Astrocyte (in vitro differentiated cells and primary cell): ENCODE results near the gene PGC. TPM values are rescaled to one million over a fixed set of nuclear protein-coding genes. Genes with fewer than 3 reads are reported as not detected.

Source experiments
- DNase-seq: peaks from one replicate; pipeline ENCODE4 v3.0.0-alpha.2; 2010; ENCODE audit warnings: low read depth
- FAIRE-seq: peaks from 2 replicates; lab custom pipeline; 2011; peaks lifted over from hg19 to GRCh38; lab: Jason Lieb, UNC
- H2AFZ ChIP-seq: 2 replicates; pipeline ENCODE4 v1.6.0; 2012; ENCODE audit warnings: low read depth, low read length, inconsistent platforms
- H3K27ac ChIP-seq: 2 replicates; pipeline ENCODE4 v1.5.1; 2011; ENCODE audit warnings: low read depth, low read length, inconsistent platforms
- H3K27me3 ChIP-seq: 2 replicates; pipeline ENCODE4 v1.6.0; 2011; ENCODE audit warnings: low read length, inconsistent platforms; ENCODE audit not compliant: insufficient read depth
- H3K36me3 ChIP-seq: 2 replicates; pipeline ENCODE4 v1.5.1; 2011; ENCODE audit warnings: low read length, inconsistent platforms; ENCODE audit not compliant: insufficient read depth
- H3K4me1 ChIP-seq: 2 replicates; pipeline ENCODE4 v1.5.1; 2011; ENCODE audit warnings: low read length, inconsistent platforms; ENCODE audit not compliant: insufficient read depth
- H3K4me2 ChIP-seq: 2 replicates; pipeline ENCODE4 v1.6.0; 2012; ENCODE audit warnings: low read length, inconsistent platforms
- H3K4me3 ChIP-seq: 2 replicates; pipeline ENCODE4 v1.5.1; 2011; ENCODE audit warnings: low read depth, mild to moderate bottlenecking, low read length, inconsistent platforms; ENCODE audit not compliant: insufficient read depth
- H3K79me2 ChIP-seq: 2 replicates; pipeline ENCODE4 v1.6.0; 2012; ENCODE audit warnings: mild to moderate bottlenecking, low read length, inconsistent platforms; ENCODE audit not compliant: insufficient read depth
- H3K9ac ChIP-seq: 2 replicates; pipeline ENCODE4 v1.6.0; 2012; ENCODE audit warnings: mild to moderate bottlenecking, low read length, inconsistent platforms
- H3K9me3 ChIP-seq: 2 replicates; pipeline ENCODE4 v1.5.1; 2012; ENCODE audit warnings: low read depth, mild to moderate bottlenecking, low read length, inconsistent platforms; ENCODE audit not compliant: insufficient read depth
- H4K20me1 ChIP-seq: 2 replicates; pipeline ENCODE4 v1.6.0; 2012; ENCODE audit warnings: low read length, inconsistent platforms; ENCODE audit not compliant: insufficient read depth
- H3K27ac Mint-ChIP-seq: one replicate; pipeline ENCODE4 v1.8.0; 2021; ENCODE audit warnings: mild to moderate bottlenecking, mixed read lengths; ENCODE audit not compliant: unreplicated experiment
- H3K27me3 Mint-ChIP-seq: one replicate; pipeline ENCODE4 v1.8.0; 2021; ENCODE audit warnings: low read depth, mixed read lengths; ENCODE audit not compliant: unreplicated experiment
- H3K36me3 Mint-ChIP-seq: one replicate; pipeline ENCODE4 v1.8.0; 2021; ENCODE audit warnings: low read depth, mixed read lengths; ENCODE audit not compliant: unreplicated experiment
- H3K4me1 Mint-ChIP-seq: one replicate; pipeline ENCODE4 v1.8.0; 2021; ENCODE audit warnings: low read depth, mixed read lengths; ENCODE audit not compliant: unreplicated experiment
- H3K4me3 Mint-ChIP-seq: one replicate; pipeline ENCODE4 v1.8.0; 2021; ENCODE audit warnings: mild to moderate bottlenecking, moderate library complexity, mixed read lengths; ENCODE audit not compliant: unreplicated experiment
- H3K9me3 Mint-ChIP-seq: one replicate; pipeline ENCODE4 v1.8.0; 2021; ENCODE audit warnings: mild to moderate bottlenecking, mixed read lengths; ENCODE audit not compliant: unreplicated experiment
- EZH2 ChIP-seq: IDR thresholded peaks from 2 replicates; pipeline ENCODE4 v1.6.1; 2012; ENCODE audit warnings: mild to moderate bottlenecking, low read length, inconsistent platforms; ENCODE audit not compliant: insufficient read depth
- total RNA-seq: library from RNA; stranded (reverse); gene quantifications from 2 replicates; pipeline ENCODE4 v1.2.1, GENCODE V29; 2021
- TF ChIP-seq, protein P1 (sequence below): IDR thresholded peaks from 2 replicates; pipeline ENCODE4 v1.5.1; 2011; ENCODE audit warnings: low read depth, mild to moderate bottlenecking, inconsistent platforms, low read length, moderate library complexity; ENCODE audit not compliant: insufficient read depth

Gene PGC
- total RNA-seq, 1 donor from 2014 or later = not detected

DNA sequence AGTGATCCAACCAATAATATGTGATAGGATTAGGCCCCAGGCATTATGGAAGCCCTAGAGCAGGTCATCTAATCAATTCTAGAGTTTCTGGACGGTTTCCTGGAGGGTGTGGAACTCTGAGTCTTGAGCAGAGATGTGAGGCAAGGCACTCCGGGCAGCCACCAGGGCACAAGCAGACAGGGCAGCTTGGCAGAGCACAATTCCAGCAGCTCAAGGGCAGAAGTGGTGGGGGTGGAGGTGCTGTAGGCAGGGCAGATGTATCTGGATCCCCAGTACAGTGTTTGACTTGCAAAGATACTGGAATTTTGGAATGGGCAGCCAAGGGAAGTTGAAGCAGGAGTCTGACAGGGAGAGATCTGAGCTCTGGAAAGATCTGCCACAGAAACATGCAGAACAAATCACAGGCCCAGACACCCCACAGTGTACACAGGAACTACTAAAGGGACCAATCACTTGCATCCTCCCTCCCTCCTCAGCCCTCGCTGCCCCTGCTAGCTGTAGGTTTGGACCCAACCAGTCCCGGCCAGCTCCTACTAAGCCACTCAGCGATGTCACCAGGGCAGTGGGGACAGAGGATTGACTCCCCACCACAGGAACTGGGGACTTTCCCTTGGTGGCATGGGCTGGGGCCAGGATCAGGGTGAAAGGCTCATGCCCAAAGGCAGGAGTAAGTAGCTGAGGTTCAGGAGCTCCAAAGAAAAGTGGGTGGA, 58.8 kb downstream of the PGC start:
- Histone ChIP-seq H3K9ac (no peak overlapping the region), H3K79me2 (no peaks in the 10 kb centered on the region), H3K27me3 (no peaks in the 10 kb centered on the region), H3K4me3 (no peak overlapping the region), H3K36me3 (no peaks in the 10 kb centered on the region), H4K20me1 (no peaks in the 10 kb centered on the region), H2AFZ (no peak overlapping the region), H3K4me1 (no peaks in the 10 kb centered on the region), H3K4me2 (no peak overlapping the region), H3K9me3 (no peaks in the 10 kb centered on the region), H3K27ac (no peak overlapping the region)
- no peaks in the 10 kb centered on the region for H3K36me3 Mint-ChIP-seq
- no peak for TF ChIP-seq EZH2
- TF ChIP-seq, protein P1, sequence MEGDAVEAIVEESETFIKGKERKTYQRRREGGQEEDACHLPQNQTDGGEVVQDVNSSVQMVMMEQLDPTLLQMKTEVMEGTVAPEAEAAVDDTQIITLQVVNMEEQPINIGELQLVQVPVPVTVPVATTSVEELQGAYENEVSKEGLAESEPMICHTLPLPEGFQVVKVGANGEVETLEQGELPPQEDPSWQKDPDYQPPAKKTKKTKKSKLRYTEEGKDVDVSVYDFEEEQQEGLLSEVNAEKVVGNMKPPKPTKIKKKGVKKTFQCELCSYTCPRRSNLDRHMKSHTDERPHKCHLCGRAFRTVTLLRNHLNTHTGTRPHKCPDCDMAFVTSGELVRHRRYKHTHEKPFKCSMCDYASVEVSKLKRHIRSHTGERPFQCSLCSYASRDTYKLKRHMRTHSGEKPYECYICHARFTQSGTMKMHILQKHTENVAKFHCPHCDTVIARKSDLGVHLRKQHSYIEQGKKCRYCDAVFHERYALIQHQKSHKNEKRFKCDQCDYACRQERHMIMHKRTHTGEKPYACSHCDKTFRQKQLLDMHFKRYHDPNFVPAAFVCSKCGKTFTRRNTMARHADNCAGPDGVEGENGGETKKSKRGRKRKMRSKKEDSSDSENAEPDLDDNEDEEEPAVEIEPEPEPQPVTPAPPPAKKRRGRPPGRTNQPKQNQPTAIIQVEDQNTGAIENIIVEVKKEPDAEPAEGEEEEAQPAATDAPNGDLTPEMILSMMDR = no peak
- FAIRE-seq = no peak
- H3K4me3 Mint-ChIP-seq = no peak overlapping the region
- peaks cover 3% of the 10 kb centered on the region for H3K9me3 Mint-ChIP-seq
- no peak for DNase-seq
- H3K27me3 Mint-ChIP-seq = peaks cover 47% of the 10 kb centered on the region
- peaks cover 5% of the 10 kb centered on the region for H3K4me1 Mint-ChIP-seq
- H3K27ac Mint-ChIP-seq = no peak overlapping the region

DNA sequence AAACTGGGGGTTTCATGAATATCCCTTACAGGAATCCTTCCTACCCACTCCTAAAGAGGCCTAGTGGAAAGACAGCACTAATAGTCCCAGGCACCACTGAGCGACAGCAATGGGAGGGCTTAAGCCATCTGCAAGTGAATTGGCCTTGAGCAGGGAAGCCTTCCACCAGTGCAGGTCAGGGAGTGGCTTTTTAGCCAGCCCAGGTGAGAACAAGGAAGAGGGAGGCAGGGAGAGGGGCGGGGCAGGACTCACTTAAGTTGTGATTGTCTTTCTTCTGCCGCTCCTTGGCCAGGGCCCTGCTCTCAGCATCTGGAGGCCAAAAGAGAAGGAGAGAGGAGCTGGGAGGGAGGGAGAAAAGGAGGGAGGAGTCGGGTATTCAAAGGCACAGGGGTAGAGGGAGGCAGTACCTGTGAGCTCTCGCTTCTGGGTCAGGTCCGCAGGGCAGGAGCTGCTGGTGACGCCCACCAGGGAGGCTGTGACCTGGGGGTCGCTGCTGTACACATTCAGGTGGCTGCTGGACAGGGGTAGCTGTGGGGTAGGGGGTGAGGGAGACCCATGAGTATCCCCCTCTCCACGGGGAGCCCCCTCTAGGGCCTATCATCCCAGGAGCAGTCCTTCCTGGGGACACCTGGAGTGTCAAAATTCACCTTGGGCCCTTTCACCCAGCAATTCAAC, 59.6 kb downstream of the PGC start:
- Histone ChIP-seq H3K79me2 (no peaks in the 10 kb centered on the region), H3K27me3 (no peaks in the 10 kb centered on the region), H3K4me1 (no peaks in the 10 kb centered on the region), H2AFZ (no peak overlapping the region), H3K36me3 (no peaks in the 10 kb centered on the region), H3K27ac (no peak overlapping the region), H3K9ac (no peak overlapping the region), H4K20me1 (no peaks in the 10 kb centered on the region), H3K4me3 (no peak overlapping the region), H3K4me2 (no peak overlapping the region), H3K9me3 (no peaks in the 10 kb centered on the region)
- TF ChIP-seq, protein P1 = no peak
- no peak for TF ChIP-seq EZH2
- Mint-ChIP-seq H3K36me3 (no peaks in the 10 kb centered on the region), H3K4me3 (no peak overlapping the region), H3K27me3 (peaks cover 42% of the 10 kb centered on the region), H3K27ac (no peak overlapping the region), H3K9me3 (peaks cover 3% of the 10 kb centered on the region), H3K4me1 (peaks cover 5% of the 10 kb centered on the region)
- no peak for DNase-seq
- FAIRE-seq = no peak

Other genes with a start within 250 kb of the PGC start
- gene FOXP4, start 201.0 kb downstream of the PGC start, total RNA-seq = 41.9 and 43.7 TPM in 2 replicates
- 144 and 167 TPM in 2 replicates for gene MDFI, start 108.9 kb downstream of the PGC start, total RNA-seq
- 3.9 and 4.7 TPM in 2 replicates for gene TFEB, start 11.8 kb downstream of the PGC start, total RNA-seq
- 3.1 and 3.6 TPM in 2 replicates for gene FRS3, start 32.5 kb upstream of the PGC start, total RNA-seq
- 3.1 and 3.4 TPM in 2 replicates for gene PRICKLE4, start 33.4 kb upstream of the PGC start, total RNA-seq
- gene TOMM6, start 40.3 kb upstream of the PGC start, total RNA-seq = 147 and 159 TPM in 2 replicates
- 3.8 and 5.5 TPM in 2 replicates for gene USP49, start 148.0 kb upstream of the PGC start, total RNA-seq
- gene MED20, start 173.7 kb upstream of the PGC start, total RNA-seq = 27.1 and 28.9 TPM in 2 replicates
- gene BYSL, start 174.1 kb upstream of the PGC start, total RNA-seq = 41.2 and 43.1 TPM in 2 replicates
- gene CCND3, start 194.4 kb upstream of the PGC start, total RNA-seq = 64.8 and 69.9 TPM in 2 replicates